Neural crest cell (in vitro differentiated cells): ENCODE results near the gene CTPS2. TPM values are rescaled to one million over a fixed set of nuclear protein-coding genes. Genes with fewer than 3 reads are reported as not detected.
"Not testable (repeated sequence)": the region's sequence is repeated elsewhere in the genome, so short reads cannot be mapped to it uniquely, and the experiment has no call there.

ENCODE experiments used
- DNase-seq: peaks from one replicate; pipeline ENCODE4 v3.0.0; 2021; ENCODE audit warnings: low read depth, mixed read lengths, low spot score
- H3K27ac Mint-ChIP-seq: one replicate; pipeline ENCODE4 v1.8.0; 2021; ENCODE audit warnings: mild to moderate bottlenecking, mixed read lengths; ENCODE audit not compliant: unreplicated experiment
- H3K27me3 Mint-ChIP-seq: 2 replicates; pipeline ENCODE4 v1.8.0; 2021; ENCODE audit warnings: low read depth, mild to moderate bottlenecking, mixed read lengths
- H3K36me3 Mint-ChIP-seq: 2 replicates; pipeline ENCODE4 v1.8.0; 2021; ENCODE audit warnings: low read depth, mild to moderate bottlenecking, mixed read lengths
- H3K4me1 Mint-ChIP-seq: 2 replicates; pipeline ENCODE4 v1.8.0; 2021; ENCODE audit warnings: mixed read lengths
- H3K4me3 Mint-ChIP-seq: one replicate; pipeline ENCODE4 v1.8.0; 2021; ENCODE audit warnings: mild to moderate bottlenecking, mixed read lengths
- H3K9me3 Mint-ChIP-seq: 2 replicates; pipeline ENCODE4 v1.8.0; 2021; ENCODE audit warnings: mixed read lengths
- total RNA-seq: library from RNA; stranded (reverse); gene quantifications from 2 replicates; pipeline ENCODE4 v1.2.1, GENCODE V29; 2021
- TF ChIP-seq, protein P1 (sequence below): fragments of 200-600 bp; sonication (generic); conservative IDR thresholded peaks from 2 replicates; pipeline ENCODE4 v1.5.0; 2021; ENCODE audit warnings: antibody characterized with exemption, mild to moderate bottlenecking

Gene CTPS2
- total RNA-seq, 1 donor from 2014 or later, result 67.5 TPM

DNA sequence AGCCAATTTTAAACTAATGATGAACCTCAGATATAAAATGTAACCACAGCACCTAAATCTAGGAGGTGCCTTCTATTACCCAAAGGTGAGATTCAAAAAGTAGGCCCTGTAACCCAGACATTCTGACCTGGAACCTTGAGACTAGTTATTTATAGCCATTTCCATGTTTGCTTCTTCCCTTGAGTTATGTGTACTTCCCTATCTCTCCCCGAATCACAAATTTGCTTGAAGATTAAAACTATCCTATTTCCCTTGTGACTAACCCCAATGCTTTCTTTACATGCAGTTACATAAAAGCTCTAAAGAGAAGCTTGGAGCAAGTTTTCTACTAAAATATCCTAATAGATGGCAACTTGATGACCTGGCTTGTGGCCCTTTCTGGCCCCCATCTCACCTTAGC lies 95.1 kb downstream of the CTPS2 start:
- no peak for DNase-seq
- TF ChIP-seq, protein P1, sequence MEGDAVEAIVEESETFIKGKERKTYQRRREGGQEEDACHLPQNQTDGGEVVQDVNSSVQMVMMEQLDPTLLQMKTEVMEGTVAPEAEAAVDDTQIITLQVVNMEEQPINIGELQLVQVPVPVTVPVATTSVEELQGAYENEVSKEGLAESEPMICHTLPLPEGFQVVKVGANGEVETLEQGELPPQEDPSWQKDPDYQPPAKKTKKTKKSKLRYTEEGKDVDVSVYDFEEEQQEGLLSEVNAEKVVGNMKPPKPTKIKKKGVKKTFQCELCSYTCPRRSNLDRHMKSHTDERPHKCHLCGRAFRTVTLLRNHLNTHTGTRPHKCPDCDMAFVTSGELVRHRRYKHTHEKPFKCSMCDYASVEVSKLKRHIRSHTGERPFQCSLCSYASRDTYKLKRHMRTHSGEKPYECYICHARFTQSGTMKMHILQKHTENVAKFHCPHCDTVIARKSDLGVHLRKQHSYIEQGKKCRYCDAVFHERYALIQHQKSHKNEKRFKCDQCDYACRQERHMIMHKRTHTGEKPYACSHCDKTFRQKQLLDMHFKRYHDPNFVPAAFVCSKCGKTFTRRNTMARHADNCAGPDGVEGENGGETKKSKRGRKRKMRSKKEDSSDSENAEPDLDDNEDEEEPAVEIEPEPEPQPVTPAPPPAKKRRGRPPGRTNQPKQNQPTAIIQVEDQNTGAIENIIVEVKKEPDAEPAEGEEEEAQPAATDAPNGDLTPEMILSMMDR, result no peak
- peaks cover 45% of the 10 kb centered on the region for H3K36me3 Mint-ChIP-seq
- H3K4me1 Mint-ChIP-seq, result no peaks in the 10 kb centered on the region
- no peak overlapping the region for H3K27ac Mint-ChIP-seq
- H3K27me3 Mint-ChIP-seq, result no peaks in the 10 kb centered on the region
- H3K9me3 Mint-ChIP-seq, result peaks cover 3% of the 10 kb centered on the region
- H3K4me3 Mint-ChIP-seq, result no peak overlapping the region

- DNase-seq, result no peak
- Mint-ChIP-seq H3K27me3 (no peaks in the 10 kb centered on the region), H3K27ac (no peak overlapping the region), H3K4me1 (no peaks in the 10 kb centered on the region), H3K36me3 (peaks cover 34% of the 10 kb centered on the region), H3K9me3 (peaks cover 2% of the 10 kb centered on the region), H3K4me3 (no peak overlapping the region)
- TF ChIP-seq, protein P1, result no peak
Observed at GRCh38 chrX:16612257-16612897, 100.1 kb downstream of the CTPS2 start.

GRCh38 chrX:16610654-16611053 lies 101.8 kb downstream of the CTPS2 start:
- H3K4me1 Mint-ChIP-seq, H3K4me3 Mint-ChIP-seq, H3K9me3 Mint-ChIP-seq, DNase-seq, H3K27ac Mint-ChIP-seq, H3K27me3 Mint-ChIP-seq: not testable (repeated sequence)
- H3K36me3 Mint-ChIP-seq, result peaks cover 29% of the 10 kb centered on the region

DNA sequence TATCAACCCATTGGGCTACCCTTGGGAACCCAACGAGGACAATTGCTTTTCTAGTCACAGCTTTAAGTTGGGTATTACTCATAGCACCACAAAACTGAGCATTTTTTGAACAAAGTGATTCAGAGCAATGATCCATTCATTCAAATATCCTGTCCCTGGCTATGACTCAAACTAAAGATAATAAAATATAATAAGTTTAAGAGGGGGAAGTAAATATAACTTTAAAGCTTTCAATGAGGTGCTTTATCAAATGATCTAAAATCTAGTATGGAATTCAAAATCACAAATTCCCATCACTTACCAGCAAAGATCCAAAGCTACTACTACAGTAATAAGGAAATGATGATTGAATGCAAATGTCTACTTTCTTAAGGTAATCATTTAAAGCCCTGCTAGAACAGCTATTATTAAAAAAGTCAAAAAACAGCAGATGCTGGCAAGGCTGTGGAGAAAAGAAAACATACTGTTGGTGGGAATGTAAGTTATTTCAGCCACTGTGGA lies 102.3 kb downstream of the CTPS2 start:
- peaks cover 29% of the 10 kb centered on the region for H3K36me3 Mint-ChIP-seq
- peaks cover 2% of the 10 kb centered on the region for H3K9me3 Mint-ChIP-seq
- TF ChIP-seq, protein P1, result no peak
- H3K4me3 Mint-ChIP-seq, result no peak overlapping the region
- H3K27ac Mint-ChIP-seq, result no peak overlapping the region
- no peaks in the 10 kb centered on the region for H3K4me1 Mint-ChIP-seq
- H3K27me3 Mint-ChIP-seq, result no peaks in the 10 kb centered on the region
- DNase-seq, result no peak

DNA sequence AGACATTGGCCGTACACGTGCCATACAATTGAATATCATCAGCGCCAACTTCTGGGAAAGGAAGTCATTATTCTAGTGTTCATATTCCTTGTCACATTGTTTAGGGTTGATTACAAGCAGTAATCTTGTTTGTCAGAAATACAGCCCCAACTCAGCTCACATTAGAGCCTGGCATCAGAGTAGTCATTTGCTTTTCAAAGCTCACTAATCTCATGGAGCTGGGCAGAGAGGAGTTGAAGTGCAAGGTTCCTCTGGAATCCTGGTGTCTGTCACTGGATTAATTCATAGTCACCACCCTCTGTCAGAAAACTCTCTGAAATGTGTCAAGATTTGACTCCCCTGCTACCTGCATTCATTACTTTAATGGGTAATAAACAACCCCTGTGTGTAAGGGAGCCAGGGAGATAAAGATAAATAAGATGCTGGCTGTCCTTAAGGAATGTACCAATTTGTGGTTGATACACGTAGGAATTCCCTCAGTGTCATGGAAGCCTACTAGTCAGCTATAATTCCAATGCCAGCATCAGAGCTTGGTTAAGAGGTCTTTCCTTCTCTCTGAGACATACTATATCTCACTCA lies 106.2 kb downstream of the CTPS2 start:
- TF ChIP-seq, protein P1, result no peak
- DNase-seq, result no peak
- Mint-ChIP-seq H3K4me3 (no peak overlapping the region), H3K36me3 (peaks cover 28% of the 10 kb centered on the region), H3K27me3 (no peaks in the 10 kb centered on the region), H3K27ac (no peak overlapping the region), H3K4me1 (no peaks in the 10 kb centered on the region), H3K9me3 (peaks cover 2% of the 10 kb centered on the region)

DNA sequence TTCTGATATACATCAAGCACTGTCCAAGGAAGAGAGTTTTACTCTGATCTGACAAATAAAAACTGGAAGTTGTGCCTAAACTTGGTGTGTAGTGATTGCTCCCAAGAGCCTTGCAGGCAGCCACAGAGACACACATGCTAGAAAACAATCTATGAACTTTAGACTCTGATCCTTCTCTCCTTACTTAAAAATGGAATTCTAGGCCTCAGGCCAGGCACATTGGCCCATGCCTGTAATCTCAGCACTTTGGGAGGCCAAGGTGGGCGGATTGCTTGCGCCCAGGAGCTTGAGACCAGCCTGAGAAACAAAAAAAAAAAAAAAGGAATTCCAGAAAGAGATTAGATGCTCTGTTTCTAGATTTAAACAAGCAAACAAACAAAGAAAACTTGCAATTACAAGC lies 108.1 kb downstream of the CTPS2 start:
- H3K4me3 Mint-ChIP-seq, result no peak overlapping the region
- no peak overlapping the region for H3K27ac Mint-ChIP-seq
- H3K4me1 Mint-ChIP-seq, result no peaks in the 10 kb centered on the region
- DNase-seq, result no peak
- H3K9me3 Mint-ChIP-seq, result no peaks in the 10 kb centered on the region
- TF ChIP-seq, protein P1, result no peak
- no peaks in the 10 kb centered on the region for H3K27me3 Mint-ChIP-seq
- peaks cover 31% of the 10 kb centered on the region for H3K36me3 Mint-ChIP-seq
